ENCODE results near the gene PLEKHA6.

Gene PLEKHA6

GRCh38 chr1:204377800-204378668, 18.3 kb upstream of the PLEKHA6 start:
- peak; percentile 75 to 80 for DNase-seq

- DNase-seq = peak; percentile 15 to 49
These were observed 17.4 kb upstream of the PLEKHA6 start for GRCh38 chr1:204376919-204377799.

GRCh38 chr1:204376465-204376864, 16.7 kb upstream of the PLEKHA6 start:
- peak in 1 of 2 experiments; percentile 23 for DNase-seq

- DNase-seq = no peak
These were observed 14.2 kb upstream of the PLEKHA6 start for GRCh38 chr1:204373911-204374310.

GRCh38 chr1:204370176-204370575, 10.4 kb upstream of the PLEKHA6 start:
- no peak for DNase-seq

- no peak for DNase-seq
These were observed 9.4 kb upstream of the PLEKHA6 start for GRCh38 chr1:204368996-204369726.

- DNase-seq = no peak
These were observed 8.2 kb upstream of the PLEKHA6 start for GRCh38 chr1:204367956-204368355.

- DNase-seq = no peak
These were observed 7.6 kb upstream of the PLEKHA6 start for GRCh38 chr1:204367193-204367858.

GRCh38 chr1:204366759-204367158, 7.0 kb upstream of the PLEKHA6 start:
- DNase-seq = peak in 1 of 2 experiments; percentile 34

GRCh38 chr1:204363335-204364114, 3.8 kb upstream of the PLEKHA6 start:
- peak; percentile 51 to 80 for DNase-seq

GRCh38 chr1:204362984-204363334, 3.2 kb upstream of the PLEKHA6 start:
- DNase-seq = no peak

- no peak for DNase-seq
These were observed 2.1 kb upstream of the PLEKHA6 start for GRCh38 chr1:204361781-204362180.

- DNase-seq = no peak
These were observed 1.6 kb upstream of the PLEKHA6 start for GRCh38 chr1:204361341-204361771.

GRCh38 chr1:204360314-204360713, 585 bp upstream of the PLEKHA6 start:
- DNase-seq = no peak

GRCh38 chr1:204359131-204359473, 627 bp downstream of the PLEKHA6 start:
- no peak for DNase-seq

GRCh38 chr1:204358605-204359004, 1.1 kb downstream of the PLEKHA6 start:
- DNase-seq = no peak

GRCh38 chr1:204357551-204358490, 1.9 kb downstream of the PLEKHA6 start:
- no peak for DNase-seq

- DNase-seq = no peak
These were observed 2.7 kb downstream of the PLEKHA6 start for GRCh38 chr1:204356997-204357396.

GRCh38 chr1:204355913-204356312, 3.8 kb downstream of the PLEKHA6 start:
- no peak for DNase-seq

GRCh38 chr1:204354579-204354978, 5.2 kb downstream of the PLEKHA6 start:
- DNase-seq = no peak

Measured in NCI-H526 (cell line).